HG03196 (cell line): ENCODE data around the gene PEAR1.

Source experiments
- ATAC-seq: cut with Tn5 transposase; IDR thresholded peaks from one replicate; pipeline ENCODE4 v1.9.1; 2021; ENCODE audit not compliant: unreplicated experiment

The PEAR1 gene

GRCh38 chr1:156958247-156958714 lies 64.8 kb downstream of the PEAR1 start:
- ATAC-seq, result no peak

DNA sequence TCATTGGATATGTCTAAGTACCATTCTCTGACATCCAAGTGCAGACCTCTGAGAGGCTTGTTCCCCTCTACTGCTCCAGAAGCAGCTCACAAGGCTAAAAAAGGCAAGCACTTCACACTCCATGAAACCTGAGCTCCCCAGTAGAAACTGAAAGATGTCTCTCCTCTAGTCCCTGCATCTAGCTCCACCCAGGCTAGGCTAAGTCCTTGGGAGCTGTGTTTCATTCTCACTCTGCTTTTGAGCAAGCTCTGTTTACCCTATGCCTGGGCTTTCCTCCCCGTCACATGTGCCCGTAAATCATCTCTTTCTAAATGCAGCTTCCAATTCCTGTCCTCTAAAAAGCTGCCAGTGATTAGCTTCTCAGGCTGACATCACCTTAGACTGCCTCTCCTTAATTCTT lies 65.9 kb downstream of the PEAR1 start:
- no peak for ATAC-seq

DNA sequence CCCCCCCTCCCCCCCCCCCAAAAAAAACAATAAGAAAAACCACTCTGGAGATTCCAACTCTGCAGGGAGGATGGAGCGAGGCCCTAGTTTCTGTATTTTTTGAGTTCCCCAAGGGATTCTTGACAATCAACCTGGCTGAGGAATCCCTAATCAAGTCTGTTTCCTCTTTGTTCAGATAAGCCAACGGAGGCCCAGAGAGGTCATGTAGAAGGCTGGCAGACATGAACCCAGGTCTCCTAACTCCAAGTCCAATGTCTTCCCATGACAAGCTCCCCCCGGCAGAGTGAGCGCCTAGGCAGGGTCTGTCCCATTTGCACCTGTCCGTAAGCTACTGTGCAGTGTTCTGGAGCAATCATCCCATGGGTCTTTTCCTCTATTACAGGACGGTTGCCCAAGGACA lies 66.4 kb downstream of the PEAR1 start:
- ATAC-seq, result no peak

- ATAC-seq, result no peak
Measured at GRCh38 chr1:156961709-156962108, 68.2 kb downstream of the PEAR1 start.

GRCh38 chr1:156963621-156964020 lies 70.1 kb downstream of the PEAR1 start:
- no peak for ATAC-seq

GRCh38 chr1:156964441-156964840 lies 70.9 kb downstream of the PEAR1 start:
- no peak for ATAC-seq
